Measurements from ENCODE around the gene CCDC47. TPM values are rescaled to one million over a fixed set of nuclear protein-coding genes. Genes with fewer than 3 reads are reported as not detected.

Gene CCDC47
- total and polyA plus RNA-seq, 2 of the 13 experiments (the other 11 are each of a cell fraction or from before 2014, with no cell fraction given): 59.3 to 99.5 TPM

- TF ChIP-seq LRRFIP1 (CRISPR knock-in tag; conservative IDR thresholded peaks at IDR 0.05) (no peak), RNF219 (CRISPR knock-in tag; IDR thresholded peaks at IDR 0.05) (0 out of 2 replicates have a peak, but pooled peaks have one; percentile 34), ZNF569 (CRISPR knock-in tag; IDR thresholded peaks at IDR 0.05; ENCODE audit: borderline replicate concordance) (0 out of 2 replicates have a peak, but pooled peaks have one; percentile 1), ARHGAP35 (CRISPR knock-in tag; IDR thresholded peaks at IDR 0.05; ENCODE audit: borderline replicate concordance) (no peak), PREB (CRISPR knock-in tag; IDR thresholded peaks at IDR 0.05) (no peak), HNF1B (CRISPR knock-in tag; IDR thresholded peaks at IDR 0.05) (0 out of 2 replicates have a peak, but pooled peaks have one; percentile 30), ZXDC (CRISPR knock-in tag; IDR thresholded peaks at IDR 0.05) (0 out of 2 replicates have a peak, but pooled peaks have one; percentile 27), THAP8 (CRISPR knock-in tag; IDR thresholded peaks at IDR 0.05; ENCODE audit: borderline replicate concordance) (peak; percentile 31; the same call in 1 of the 2 replicates), ZNF33A (CRISPR knock-in tag; IDR thresholded peaks at IDR 0.05; ENCODE audit: borderline replicate concordance) (0 out of 2 replicates have a peak, but pooled peaks have one; percentile 53), ZNF780A (CRISPR knock-in tag; IDR thresholded peaks at IDR 0.05) (no peak), ZNF446 (CRISPR knock-in tag; IDR thresholded peaks at IDR 0.05) (peak; percentile 66; the same call in 1 of the 2 replicates)
Measured at GRCh38 chr17:63772801-63773271, 561 bp downstream of the CCDC47 start (continued).
